ENCODE results near the gene MCRIP1.
"Not testable (repeated sequence)": the region's sequence is repeated elsewhere in the genome, so short reads cannot be mapped to it uniquely, and the experiment has no call there.

MCRIP1 gene

DNA sequence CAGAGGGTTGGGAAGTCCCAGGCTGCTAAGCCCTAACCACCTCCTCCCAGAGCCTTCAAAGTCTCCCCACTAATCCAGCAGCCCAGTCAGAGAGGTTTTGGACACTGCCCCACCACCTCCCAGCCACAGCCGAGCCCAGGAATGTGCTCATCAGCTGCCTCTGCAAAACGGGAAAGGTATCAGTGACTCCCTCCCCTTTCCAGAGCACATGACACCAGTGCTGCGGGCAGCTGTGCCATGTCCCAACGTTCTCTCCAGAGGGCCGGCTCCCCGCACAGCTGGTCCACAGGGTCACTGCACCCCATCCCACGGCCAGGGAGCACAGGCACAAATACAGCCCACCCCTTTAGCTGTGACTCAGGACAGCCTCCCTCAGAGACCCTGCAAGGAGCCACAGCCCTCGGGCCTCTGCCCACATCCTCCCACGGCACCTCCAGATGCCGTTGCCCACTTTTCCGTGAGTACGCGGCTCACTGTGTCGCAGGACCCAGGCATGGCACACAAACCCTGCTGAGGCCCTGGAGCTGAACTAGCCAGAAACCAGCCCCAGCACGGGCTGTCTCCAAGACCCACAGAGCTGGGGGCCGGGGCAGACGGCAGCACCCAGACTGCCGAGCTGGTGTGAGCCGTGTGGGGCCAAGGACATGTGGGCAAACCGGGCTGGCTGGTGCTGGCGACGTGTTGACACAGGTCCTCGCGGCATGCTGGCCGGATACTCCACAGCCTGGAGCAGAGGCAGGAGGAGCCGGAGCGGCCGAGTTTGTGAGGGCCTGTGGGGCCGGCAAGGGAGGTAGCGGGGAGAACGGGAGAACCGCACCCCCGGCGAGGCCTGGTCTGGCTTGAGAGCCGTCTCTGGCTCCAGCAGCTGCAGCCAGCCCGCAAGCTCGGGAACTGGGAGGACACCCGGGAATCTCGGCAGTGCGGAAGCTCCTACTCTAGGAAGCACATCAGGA lies 8.0 kb upstream of the MCRIP1 start:
- no peak for DNase-seq (ENCODE audit: low spot score)

- DNase-seq (ENCODE audit: low spot score), result not testable (repeated sequence)
These were observed 7.0 kb upstream of the MCRIP1 start for GRCh38 chr17:81840059-81840458.

- no peak for DNase-seq (ENCODE audit: low spot score)
These were observed 6.2 kb upstream of the MCRIP1 start for GRCh38 chr17:81839301-81839700.

GRCh38 chr17:81838753-81839255 lies 5.7 kb upstream of the MCRIP1 start:
- no peak for DNase-seq (ENCODE audit: low spot score)

DNA sequence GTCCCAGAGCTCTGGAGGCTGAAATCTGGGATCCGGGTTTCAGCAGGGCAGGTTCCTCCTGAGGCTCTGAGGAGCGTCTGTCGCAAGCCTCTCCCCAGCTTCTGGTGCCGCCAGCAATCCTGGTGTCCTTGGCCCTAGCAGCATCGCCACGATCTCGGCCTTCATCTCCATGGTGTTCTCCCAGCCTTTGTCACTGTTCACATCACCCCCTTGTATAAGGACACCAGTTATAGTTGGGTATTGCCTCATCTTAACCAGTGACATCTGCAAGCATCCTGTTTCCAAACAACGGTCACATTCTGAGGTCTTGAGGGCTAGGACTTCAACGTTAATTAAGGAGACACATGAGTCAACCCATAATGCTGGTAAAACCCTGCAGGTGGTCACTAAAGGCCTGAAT lies 4.5 kb upstream of the MCRIP1 start:
- DNase-seq (ENCODE audit: low spot score), result no peak

DNA sequence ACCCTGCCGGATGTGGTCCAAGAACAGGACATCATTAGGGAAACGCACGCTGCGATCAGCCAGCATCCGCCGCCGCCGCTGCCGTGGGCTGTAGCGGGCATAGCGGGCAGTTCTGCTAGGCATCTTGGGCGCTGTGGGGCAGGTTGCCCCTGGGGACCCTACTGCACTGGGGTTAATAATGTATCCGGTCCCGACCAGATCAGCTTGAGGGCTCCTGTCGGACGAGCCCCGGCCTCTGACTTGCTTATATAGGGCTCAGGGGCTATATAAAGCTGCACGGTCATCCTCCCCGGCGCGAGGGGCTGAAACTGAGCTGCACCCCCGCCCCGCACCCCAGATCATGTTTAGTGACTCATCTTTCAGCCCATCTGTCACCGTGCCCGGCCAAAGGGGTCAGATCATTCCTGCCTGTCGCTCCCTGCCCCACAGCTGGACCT lies 1.8 kb upstream of the MCRIP1 start, which contains the start of gene PPP1R27:
Gene PPP1R27 (minus strand): TSS at position 220 of the 437 bp plus-strand sequence. CDS start 97 bp downstream, at position 123.
- DNase-seq (ENCODE audit: low spot score), result no peak

DNA sequence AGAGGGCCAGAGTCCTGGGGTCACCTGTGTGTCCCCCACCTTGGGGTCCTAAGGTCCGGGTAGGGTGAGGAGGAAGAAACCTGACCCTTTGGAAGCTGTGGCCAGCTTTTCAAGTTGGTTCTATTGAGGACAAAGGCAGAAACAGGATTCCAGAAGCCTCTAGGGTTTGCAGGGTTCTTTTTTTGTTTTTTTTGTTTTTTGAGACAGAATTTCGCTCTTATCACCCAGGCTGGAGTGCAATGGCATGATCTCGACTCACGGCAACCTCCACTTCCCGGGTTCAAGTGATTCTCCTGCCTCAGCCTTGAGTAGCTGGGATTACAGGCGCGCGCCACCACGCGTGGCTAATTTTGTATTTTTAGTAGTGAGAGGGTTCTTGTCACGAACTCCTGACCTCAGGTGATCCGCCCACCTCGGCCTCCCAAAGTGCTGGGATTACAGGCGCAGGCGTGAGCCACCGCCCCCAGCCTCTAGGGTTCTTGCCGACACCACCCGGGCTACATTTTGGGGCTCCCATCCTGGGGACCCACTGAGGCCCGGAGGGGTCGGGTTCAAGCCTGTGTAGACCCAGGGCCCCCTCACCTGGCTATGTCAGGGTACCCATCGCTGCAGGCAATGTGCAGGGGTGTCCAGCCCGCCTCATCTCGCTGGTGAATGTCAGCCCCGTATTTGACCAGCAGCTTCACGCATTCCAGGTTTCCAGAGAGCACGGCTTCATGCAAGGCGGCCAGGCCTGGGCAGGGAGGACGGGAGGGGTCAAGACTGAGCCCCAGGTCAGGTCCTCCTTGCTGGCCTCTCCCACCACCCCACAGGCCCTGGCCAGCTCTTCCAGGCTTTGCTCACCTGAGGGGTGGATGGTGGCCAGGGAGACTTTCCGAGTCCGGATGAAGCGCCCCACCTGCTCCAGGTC lies 1.1 kb upstream of the MCRIP1 start:
- DNase-seq (ENCODE audit: low spot score), result no peak

DNA sequence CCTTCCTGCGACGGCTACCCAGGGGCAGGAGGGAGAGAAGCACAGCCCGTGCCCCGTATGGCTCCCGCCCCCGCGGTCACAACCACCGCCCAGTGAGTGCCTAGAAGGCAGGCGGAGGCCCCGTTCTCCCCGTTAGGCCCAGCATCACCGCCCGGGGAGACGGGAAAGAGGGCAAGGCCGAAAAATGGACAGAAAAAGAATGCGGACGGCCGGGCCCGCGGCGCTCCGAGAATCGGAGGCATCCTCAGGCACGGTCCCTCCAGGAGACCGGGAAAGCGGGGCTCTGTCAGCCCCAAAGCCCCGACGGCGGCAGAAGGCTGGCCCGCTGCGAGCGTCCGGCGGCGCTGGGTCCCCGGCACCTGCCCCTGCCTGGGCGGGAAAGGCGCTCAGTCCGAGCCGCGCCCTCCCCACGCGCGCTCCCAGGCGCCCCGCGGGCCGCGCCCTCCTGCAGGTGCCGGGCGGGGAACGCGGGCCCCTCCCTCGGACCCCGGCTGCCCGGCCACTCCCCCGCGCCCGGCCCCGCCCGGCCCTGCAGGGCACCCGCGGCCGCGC lies 407 bp downstream of the MCRIP1 start:
- peak; percentile 59 for DNase-seq (ENCODE audit: low spot score)

DNA sequence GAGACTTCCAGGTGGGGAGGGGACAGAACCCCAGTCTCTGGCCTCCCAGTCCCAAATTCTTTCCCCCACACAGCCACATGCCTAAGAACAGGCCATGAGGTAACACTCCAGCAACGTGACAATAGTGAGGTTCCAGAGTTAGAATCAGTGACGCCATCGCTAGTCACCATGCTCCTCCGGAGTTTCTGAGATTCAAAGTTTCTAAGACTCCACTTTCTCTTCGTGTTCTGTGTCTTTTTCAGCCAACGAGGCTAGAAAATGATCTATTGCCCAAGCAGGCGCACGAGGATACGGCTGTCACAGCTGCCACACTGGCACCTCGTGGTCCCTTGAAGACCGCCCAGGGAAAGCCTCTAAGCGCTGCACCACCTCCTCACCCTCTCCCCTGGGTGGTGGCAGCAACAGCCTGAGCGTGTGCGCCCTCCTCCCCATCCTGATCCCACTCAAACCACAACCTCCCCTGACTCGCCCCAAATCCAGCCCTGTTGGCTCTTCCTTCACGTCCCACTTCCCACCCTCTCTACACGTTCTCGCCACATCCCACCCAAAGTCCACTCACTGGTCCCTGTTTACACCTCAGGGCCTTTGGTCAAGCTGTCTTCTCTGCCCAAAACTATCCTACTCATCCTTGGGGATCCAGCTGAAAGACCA lies 1.0 kb downstream of the MCRIP1 start:
- DNase-seq (ENCODE audit: low spot score), result peak; percentile 65

DNA sequence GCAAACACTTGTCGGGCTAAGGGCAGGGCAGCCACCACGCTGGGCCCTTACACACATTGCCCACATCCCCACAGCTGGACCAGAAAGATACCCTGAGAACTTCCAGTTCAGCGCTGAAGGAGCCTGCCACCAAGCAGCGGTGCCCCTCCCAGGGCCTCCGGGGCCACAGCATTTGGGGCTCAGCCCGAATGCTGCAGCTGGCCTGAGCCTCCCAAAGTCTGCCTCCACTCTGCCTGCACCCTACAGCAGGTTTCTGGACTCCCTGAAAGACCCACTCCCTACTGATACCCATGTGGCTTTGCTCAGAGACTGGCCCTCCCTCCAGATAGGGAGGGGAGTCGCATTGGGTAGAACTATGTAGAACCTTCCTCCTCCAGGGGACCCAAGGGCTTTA lies 1.5 kb downstream of the MCRIP1 start:
- DNase-seq (ENCODE audit: low spot score), result no peak

DNA sequence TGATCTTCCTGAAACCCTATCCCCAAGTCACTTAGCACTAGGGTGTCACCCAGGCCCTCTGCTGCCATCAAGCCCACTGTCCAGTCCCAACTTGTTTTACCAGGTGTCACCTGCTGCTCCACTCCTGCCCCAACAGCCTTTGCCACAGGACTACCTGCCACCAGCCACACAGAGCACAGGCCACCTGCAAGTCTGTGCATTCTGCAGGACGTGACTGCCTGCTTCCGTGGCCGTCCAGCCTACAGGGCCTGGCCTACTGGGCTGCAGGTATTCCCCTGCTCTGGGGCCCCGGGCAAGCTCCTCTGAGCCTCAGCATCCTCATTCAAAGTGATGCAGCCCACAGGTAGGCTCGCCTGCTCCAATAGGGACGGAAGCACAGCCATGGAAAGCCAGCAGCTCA lies 3.2 kb downstream of the MCRIP1 start:
- DNase-seq (ENCODE audit: low spot score), result no peak

DNA sequence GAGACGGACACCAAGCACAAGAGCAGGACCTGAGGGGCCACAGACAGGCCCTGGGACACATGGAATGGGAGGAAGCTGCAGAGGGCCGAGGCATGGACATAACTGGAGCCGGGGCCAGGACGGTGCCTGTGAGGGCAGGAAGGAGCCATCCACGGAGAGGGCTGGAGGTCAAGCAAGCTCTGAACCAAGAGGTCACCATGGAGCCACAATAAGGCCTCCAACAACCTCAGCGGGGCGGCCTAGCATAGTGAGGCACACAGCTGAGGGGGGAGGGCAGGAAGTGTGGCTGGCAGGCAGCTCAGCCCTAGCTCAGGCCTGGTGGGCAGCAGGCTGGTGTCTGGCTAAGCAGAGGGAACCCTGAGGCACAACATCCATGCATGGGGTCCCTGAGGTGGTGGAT lies 4.4 kb downstream of the MCRIP1 start:
- no peak for DNase-seq (ENCODE audit: low spot score)

DNA sequence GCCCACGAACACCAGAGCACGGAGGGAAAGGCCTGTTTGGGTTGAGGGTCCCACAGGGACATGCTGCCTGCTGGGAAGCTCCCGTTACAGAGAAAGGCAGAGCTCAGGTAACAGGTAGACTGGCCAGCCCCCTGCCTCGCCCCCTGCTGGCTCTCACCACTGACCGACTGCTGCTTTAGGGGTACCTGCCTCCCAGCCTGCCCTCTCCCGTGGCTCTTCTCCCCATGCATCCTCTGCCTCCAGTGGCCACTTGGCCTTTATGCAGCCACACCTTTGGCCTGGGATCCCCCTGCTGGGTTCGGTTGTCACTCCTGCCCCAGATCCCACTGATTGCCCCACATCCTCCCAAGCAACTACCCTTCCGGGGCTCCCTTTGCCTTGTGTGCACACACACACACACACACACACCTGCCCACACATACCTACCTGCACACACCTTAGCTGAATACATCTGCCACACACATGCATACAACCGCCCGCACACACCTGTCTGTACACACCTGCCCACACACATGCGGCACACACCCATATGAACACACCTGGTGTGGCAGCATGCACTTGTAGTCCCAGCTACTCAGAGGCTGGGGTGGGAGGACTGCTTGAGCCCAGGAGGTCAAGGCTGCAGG lies 7.1 kb downstream of the MCRIP1 start:
- no peak for DNase-seq (ENCODE audit: low spot score)

- no peak for DNase-seq (ENCODE audit: low spot score)
These were observed 8.5 kb downstream of the MCRIP1 start for GRCh38 chr17:81824595-81824994.

- DNase-seq (ENCODE audit: low spot score), result no peak
These were observed 9.1 kb downstream of the MCRIP1 start for GRCh38 chr17:81823820-81824550.

DNA sequence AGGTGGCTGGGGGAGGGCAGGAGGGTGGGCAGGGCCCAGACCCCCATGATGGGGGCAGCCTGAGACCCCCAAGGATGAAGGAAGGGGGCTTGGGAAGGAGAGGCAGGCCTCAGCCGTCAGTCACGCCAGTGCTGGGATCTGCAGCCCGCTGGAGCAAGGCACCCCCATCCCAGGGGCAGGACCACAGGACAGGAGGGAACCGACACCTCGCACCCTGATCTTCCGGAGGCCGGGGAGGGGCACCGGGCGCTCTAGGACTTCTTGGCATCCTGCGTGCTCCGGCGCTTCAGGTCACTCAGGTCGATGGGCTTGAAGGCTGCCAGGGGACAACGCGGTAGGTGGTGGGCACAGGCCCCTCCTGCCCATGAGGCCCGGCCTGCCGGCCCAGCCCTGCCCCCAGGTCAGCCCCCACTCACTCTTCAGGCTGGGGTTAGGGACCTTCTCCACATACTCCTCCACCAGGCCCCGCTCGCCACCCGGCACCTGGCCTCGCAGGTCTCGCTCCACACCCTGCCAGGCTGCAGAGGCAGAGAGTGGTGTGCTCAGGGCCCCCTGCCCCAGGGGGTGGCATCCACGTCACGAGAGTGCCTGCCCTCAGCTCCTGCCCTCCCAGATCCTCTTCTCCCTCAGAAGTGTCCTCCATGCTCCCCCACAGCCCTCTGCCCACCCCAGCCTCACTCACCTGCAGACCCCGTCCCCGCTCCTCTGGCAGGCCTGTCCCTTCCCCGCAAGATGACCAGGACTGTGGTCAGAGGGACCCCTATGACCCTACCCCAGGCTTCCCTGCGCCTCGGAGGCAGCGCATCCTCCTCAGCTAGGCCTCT lies 9.9 kb downstream of the MCRIP1 start:
- DNase-seq (ENCODE audit: low spot score), result no peak

- no peak for DNase-seq (ENCODE audit: low spot score)
These were observed 10.8 kb downstream of the MCRIP1 start for GRCh38 chr17:81822312-81822637.

GRCh38 chr17:81821603-81822311 lies 11.3 kb downstream of the MCRIP1 start:
- peak; percentile 82 for DNase-seq (ENCODE audit: low spot score)

DNA sequence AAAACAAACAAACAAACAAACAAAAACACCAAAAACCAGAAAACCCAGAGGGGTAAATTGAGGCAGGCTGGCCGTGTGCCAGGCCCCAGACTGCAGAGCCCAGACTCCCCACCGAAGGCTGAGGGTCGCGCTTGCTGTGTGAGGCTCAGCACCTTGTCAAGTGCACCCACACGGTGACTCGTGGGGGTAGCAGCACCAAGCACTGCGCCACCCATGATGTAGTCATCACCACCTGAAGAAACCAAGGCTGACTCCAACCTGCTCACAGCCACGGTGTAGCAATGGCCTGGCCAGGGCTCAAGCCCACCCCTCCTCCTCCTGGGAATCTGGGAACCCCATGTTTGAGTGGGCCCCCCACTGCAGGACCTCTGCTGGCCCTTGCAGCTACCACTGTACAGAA lies 11.9 kb downstream of the MCRIP1 start:
- DNase-seq (ENCODE audit: low spot score), result no peak

Measured in AG08396 (cell line).